ENCODE results near the gene ADAMTS17.
A peak's percentile ranks its signal among the peaks of the same experiment; 100 is the strongest.

The ADAMTS17 gene

DNA sequence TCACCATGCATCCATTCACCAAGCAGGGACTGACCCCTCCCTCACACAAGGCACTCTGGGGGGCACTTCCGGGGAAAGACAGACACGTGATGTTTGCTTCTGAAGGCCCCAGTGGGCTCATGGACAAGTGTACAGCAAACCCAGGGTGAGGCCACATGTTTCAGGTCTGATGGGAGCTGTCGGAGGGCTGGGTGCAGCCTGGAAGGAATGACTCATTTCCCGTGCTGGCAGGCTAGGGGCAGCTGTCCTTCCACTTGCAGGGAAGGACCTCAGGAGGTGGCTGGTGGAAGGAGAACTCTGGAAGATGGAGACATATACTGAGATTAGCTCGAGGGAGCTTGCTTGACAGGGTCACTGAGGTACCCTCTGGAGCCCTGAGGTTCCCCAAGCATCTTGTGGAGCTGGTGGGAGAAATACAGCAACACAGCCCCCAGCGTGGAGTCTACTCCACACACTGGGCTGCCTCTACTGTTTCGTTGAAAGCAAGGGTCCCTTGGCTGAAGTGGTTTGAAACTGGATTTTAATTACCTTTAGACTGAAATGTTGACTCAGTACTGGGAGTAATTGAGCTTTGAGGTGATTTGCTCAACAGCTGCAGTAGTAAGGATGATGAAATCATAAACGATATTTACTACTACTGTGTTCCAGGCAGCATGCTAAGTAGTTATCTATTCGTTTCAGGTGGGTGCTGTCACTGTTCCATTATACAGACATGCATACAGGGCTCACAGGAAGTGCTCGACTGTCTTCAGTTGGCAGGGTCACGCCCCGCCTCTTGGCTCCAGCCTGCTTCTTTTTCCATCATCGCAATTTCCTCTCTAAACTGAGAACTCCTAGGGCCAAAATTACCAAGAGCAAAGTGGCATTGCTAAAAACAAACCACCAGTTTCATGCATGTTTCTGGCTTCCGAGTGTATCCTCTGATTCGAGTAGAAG, 230.4 kb downstream of the ADAMTS17 start:
- peak; percentile 61 for DNase-seq (ENCODE audit: low spot score)

DNA sequence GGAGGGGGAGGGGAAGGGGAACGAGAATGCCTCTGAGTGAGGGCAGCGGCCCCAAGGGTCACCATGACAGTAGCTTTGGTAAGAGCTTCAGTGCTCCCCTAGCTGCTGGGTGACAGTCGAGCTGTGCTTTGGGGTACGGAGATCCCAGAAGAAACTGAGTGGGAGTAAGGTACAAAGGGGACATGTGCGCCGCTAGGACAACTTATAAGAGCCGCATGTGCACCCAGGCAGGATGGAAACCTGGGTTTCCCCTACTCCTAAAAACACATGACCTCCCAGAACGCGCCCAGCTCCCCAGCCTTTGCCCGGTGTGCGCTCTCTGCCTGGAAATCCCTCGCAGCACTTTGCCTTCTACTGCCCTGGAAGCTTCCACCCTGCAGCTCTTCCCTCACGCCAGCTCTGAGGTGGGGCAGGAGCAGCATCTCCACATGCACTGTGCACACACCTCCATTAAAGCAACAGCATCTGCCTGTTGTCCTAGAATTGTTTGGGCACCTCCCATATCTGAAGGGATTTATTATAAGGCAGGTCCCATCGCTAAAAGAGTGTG, 232.2 kb downstream of the ADAMTS17 start:
- DNase-seq (ENCODE audit: low spot score) = no peak

DNA sequence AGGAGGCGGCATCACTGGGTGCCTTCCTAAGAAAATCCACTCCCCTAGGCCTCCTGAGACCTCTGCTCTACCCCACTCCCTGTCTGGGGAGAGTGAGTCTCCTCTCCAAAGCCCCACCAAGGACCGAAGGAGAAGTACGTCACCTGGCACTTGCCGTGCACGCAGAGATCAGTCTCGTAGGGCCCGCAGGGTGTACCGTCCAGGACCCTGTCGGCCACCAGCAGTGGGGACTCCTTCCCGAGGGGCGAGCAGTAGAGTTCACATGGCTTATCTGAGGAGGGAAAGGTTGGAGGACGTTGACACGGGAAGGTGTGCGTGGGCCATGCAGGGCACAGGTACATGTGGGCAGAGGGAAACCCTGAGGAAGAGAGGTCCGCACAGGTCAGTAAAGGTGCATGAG, 232.9 kb downstream of the ADAMTS17 start:
- DNase-seq (ENCODE audit: low spot score) = no peak

DNA sequence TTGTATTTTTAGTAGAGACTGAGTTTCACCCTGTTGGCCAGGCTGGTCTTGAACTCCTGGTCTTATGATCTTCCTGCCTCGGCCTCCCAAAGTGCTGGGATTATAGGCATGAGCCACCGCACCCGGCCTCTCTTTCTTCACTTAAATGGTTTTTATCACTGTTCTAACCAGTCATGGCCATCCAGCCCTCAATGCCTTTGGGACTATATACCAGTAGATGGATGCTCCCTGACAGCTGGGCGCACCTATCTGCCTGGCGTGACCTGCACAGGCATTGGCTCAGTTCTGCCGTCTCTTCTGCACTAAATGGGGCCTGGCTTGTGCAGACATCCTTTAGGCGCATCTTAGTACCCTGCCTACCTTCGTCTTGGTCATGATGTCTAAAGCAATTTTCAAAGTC, 233.4 kb downstream of the ADAMTS17 start:
- DNase-seq (ENCODE audit: low spot score) = no peak

DNA sequence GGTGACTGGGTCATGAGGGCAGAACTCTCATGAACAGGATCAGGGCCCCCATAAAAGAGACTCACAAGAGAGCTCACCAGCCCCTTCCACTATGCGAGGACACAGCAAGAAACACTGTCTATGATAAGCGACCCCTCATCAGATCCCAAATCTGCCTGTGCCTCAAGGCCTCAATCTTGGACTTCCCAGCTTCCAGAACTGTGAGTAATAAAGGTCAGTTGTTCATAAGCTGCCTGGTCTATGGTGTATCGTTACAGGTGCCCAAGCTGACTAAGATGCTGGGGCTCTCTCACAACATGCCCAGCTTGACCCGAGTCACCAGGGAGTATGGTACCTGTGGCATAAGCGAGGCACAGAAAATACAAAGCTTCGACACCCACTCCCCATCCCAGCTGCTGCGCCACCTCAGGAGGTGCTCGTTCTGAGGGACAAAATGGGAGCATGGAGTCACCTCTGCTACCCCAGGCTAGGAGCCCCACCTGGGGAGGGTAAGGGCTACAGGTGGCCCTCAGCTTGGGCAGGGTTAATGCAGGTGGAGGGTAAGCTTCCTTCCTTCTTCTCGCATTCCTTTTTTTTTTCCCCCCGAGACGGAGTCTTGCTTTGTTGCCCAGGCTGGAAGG, 234.1 kb downstream of the ADAMTS17 start:
- DNase-seq (ENCODE audit: low spot score) = no peak

DNA sequence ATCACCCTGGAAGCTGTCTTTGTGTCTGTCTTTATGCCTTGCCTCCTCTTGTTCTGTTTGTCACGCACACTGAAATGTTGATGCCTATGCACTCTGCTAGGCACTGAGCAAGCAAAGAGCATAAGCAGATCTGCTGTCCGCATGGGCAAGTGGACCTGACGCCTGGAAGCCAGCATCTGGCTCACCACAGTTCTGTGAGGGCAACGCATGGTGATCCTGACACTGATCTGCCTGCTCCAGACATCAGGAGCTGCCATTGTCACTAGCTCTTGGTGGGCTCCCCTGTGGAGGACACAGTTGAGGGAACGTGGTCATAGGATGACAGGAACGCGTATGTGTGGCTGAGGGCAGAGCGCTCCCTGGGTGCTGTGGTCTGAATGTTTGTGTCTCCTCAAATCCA, 234.6 kb downstream of the ADAMTS17 start:
- no peak for DNase-seq (ENCODE audit: low spot score)

DNA sequence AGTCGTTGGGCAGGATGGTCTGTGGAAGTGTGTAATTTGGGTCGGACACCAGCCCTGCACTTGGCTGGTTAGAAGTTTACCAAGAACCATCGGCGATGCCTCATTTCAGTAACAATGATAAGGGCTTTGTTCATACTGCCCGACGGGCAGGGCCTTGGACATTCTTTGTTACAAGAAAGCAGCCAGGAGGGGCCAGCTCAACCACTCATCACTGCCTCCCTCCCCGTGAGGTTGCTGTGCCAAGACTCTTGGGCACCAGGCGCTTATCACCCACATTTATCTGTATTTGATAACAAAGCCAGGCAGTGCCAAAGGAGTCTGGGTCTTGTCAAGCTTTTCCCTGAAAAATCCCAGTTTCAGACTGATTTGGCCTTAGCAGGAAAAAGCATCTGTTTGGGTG, 235.0 kb downstream of the ADAMTS17 start:
- no peak for DNase-seq (ENCODE audit: low spot score)

DNA sequence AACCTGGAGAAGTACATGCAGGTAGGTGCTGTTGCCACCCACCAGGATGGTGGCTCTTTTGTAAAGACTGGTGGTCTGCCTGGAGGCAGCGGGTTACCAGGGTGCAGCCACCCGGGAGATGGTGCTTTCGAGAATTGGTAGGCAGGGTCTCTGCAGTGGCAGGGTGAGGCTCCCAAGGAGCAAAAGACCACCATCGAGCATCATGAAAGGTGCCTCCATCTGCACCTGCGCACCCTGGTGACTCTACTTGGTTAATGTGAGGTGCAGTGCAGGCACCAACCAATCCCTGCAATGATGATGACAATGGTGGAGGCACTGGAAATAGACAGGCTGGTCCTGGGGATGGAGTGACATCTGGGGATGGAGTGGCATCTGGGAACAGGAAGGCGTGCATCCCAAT, 236.7 kb downstream of the ADAMTS17 start:
- no peak for DNase-seq (ENCODE audit: low spot score)

DNA sequence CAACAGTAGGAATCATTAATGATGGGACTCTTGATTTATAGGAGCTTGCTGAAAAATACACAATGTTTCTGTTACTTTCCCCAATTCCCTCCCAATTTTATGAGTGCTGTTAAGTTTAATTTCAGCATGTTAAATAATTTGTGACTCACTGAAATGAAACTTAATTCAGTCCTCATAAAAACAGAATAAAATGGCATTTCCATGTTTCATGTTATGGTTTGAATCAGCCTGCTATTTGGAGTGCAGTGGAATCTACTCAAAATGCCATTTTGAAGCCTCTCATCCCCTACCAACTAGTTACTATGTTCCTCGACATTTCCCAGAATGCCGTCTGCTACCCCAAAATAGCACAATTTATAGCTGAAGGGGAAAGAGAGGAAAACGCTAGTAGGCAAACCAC, 237.5 kb downstream of the ADAMTS17 start:
- no peak for DNase-seq (ENCODE audit: low spot score)

DNA sequence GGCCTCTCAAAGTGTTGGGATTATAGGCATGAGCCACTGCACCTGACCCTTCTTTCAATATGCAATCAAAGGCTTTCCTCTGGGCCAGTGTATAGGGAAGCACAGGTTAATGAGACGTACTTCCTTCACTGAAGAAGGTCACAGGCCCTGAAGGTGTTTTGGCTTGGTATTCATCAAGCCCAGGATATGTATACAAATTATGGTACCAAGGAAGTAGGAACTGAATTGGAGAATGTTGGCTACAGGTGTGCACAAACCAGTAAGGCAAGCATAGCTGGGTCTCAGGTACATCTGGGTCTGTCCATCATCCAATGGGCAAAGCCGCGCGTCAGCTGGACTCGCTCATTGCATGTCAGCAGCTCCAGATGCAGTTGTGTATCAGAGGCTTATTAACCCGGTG, 237.9 kb downstream of the ADAMTS17 start:
- DNase-seq (ENCODE audit: low spot score) = no peak

DNA sequence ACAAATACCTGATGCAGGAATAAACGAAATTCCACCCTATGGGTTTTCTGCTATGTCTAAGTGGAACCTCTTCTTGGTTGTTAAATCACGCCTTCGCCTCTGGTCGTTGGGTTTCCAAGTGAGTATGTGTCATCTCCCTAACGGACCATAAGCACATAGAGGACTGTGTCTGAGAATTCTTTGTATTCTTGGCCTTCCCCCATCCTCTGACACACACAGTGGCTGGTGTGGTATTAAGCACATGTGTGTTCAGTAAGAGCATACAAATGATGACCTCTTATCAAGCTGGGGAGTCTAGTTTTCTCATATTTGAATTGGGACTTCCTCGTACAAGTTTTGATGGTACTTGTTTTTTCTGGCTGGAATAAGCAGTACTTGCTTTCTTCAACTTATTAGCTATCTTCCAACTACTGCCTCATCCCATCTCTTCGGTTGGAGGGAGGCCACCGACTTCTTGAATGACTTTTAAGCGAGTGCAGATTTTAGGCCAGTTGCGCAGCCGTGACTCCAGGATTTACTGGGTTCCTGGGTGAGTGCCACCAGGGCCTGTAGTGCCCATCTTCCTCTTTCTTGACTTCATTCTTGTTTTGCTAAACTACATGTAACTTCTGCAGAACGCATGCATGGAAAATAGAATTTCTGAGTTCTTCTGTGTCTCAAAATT, 240.2 kb downstream of the ADAMTS17 start:
- no peak for DNase-seq (ENCODE audit: low spot score)

DNA sequence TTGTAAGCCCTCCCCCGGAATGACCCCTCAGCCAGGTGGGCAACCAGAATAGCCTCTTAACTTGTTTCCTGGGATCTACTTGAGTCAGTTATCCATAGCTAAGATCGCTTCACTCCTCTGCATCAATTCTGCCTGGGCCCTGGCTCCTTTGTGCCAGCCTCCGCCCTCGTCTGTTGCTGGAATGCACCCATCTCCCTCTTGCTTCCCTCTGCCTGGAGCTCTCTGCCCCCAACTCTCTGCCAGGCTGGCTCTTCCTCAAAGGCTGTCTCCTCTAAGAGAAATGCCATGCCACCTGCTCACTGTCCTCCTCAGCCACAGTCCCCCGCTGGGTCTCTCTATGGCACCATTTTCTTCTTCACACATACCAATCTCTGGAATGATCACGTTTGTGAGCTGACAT, 240.8 kb downstream of the ADAMTS17 start:
- DNase-seq (ENCODE audit: low spot score) = no peak

DNA sequence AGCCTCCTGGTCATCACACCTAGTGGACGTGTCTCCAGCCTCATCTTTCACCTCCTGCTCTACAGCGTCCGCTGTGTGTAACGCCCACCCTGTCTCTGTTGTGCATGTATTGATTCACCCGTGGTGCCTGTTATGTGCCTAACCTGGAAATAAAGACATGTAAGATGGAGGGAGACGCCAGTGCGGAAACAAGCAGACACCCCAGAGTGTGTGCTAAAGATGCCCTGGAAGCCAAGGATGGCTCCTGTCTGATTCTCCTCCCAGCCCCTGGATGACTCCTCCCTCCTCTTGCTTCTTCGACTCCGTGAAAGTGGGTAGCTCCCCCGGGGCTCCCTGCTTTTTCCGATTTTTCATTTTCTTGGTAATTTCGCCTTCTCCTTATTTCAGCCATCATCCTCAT, 241.8 kb downstream of the ADAMTS17 start:
- no peak for DNase-seq (ENCODE audit: low spot score)

DNA sequence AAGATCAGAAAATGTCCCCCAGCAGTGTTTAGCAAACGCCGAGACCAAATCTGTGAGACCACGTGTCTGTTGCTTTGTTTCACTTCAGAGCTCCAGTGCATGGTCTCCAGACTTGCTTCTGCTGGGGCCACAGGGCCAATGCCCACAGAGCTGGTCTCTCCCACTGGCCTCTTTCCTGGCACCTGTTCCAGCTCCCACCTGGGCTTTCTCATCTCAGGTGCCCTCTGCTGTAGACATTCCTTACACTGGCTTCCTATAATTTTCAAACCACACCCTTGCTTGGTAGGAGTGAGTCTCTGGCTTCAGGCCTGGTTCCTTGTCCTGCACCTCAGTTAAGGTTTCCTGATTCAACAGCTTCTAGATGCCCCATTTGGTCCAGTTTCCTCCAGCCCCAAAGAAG, 243.1 kb downstream of the ADAMTS17 start:
- no peak for DNase-seq (ENCODE audit: low spot score)

DNA sequence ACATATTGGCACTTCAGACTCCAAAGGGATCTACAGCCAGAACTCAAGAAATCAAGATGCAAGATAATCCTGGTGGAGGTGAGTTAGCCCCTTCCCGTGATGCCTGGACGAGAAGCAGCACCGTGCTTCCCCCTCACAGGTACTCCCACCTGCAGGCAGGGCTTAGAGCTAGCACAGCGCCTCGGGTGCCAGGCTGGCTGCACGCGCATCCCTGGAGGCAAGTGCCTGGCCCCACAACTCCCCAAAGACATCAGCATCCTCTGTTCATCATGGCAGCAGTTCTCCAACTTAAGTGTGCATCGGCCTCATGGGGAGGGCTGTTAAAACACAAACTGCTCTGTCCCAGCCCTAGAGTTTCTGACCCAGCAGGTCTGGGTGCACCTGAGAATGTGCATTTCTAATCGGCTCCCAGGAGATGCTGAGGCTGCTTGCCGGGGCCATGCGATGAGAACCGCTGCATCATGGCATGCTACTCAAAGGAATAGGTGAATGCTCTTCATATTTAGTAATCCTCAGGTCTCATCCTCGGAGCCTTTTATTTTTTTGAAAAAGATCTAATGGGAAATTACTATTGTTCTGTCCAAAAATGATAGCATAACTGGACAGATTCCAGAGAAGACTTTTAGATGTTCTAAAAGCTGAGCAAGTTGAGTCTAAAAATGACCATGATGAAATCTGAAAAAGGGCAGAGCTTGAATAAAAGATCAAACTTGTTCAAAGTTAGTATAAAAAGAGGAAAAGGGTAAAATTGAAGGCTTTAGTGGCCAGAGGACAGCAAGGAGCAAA, 244.2 kb downstream of the ADAMTS17 start:
- no peak for DNase-seq (ENCODE audit: low spot score)

DNA sequence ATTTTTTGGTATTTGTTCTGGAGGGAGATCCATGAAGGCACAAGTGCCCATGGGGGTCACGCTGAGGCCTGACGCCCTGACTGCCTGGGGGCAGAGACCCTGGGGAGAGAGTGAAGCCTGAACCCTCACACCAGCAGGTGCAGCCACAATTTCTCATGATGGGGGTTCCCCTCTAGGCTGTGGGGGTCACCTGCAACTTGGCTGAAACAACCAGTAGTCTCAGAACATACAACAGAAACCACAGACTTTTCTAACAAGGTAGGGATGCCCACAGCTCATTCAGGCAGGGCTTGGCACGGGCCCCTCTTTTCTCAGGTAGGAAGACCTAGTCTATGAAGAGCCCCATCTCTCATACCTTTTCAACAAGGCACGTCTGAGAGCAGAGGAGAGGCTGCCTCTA, 245.1 kb downstream of the ADAMTS17 start:
- DNase-seq (ENCODE audit: low spot score) = no peak

DNA sequence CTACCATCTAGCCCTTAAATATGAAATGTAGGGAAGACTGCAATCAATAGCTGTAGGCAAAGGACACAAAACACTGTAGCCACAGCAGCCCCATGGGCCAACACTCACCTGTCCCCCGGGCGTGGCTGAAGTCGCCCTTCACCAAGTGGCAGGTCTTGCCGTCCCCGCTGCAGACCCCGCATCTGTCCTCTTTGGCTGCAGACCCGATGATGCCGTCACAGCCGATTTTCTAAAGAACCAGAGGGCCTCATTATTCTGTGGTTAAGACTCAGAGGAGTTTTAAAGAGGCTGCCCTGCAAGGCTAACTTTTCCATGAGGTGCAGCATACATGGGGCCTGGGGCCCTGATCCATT, 245.6 kb downstream of the ADAMTS17 start:
- DNase-seq (ENCODE audit: low spot score) = no peak

DNA sequence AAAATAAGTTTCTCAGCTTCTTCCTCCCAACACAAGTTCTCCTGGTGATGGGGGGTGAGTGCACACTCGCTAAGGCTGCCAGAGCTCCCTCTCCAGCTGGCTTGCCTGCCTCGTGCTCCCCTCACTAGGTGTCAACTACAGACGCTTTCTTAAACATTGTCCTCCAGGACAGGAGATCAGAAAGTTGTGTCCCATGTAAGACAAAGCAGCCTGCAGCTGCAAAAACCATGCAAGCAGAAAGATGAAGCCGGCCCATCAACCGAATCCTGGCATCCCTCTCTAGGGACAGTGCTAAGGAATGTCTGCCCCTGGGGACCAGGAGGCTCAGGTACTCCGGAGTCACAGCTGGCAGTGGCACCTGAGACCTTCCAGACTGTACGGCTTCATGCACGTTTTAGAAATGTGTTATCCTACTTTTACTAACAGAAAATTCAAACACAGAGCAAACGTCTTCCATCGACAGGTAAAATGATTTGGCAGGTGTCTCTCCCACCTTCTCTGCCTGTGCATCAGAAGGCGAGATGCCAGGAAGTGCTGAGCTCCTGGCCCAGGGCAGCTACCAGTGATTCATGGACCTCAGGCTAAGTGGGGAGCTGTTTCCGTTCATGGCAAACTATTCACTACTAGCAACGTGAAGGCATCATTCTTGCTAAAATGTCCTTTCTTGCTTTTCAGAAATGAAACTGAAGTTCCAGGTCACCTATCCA, 246.1 kb downstream of the ADAMTS17 start:
- no peak for DNase-seq (ENCODE audit: low spot score)

DNA sequence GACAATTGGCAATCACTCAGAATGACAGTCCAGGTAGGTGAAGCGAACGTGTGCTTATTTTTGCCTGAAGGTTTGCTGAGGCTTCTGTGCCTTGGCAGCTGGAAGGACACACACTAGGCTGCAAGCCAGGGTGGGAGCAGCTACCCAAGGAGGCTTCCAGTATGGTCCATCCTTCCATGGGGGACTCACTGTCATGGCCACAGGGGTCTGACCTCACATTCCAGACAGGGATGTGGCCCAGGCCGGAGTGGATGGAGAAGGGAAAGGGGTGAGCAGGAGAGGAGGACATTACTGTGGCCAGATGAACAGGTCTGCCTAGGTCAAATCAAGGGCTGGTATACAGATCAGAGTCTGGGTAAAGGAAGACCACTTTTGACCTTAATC, 247.7 kb downstream of the ADAMTS17 start:
- DNase-seq (ENCODE audit: low spot score) = no peak

DNA sequence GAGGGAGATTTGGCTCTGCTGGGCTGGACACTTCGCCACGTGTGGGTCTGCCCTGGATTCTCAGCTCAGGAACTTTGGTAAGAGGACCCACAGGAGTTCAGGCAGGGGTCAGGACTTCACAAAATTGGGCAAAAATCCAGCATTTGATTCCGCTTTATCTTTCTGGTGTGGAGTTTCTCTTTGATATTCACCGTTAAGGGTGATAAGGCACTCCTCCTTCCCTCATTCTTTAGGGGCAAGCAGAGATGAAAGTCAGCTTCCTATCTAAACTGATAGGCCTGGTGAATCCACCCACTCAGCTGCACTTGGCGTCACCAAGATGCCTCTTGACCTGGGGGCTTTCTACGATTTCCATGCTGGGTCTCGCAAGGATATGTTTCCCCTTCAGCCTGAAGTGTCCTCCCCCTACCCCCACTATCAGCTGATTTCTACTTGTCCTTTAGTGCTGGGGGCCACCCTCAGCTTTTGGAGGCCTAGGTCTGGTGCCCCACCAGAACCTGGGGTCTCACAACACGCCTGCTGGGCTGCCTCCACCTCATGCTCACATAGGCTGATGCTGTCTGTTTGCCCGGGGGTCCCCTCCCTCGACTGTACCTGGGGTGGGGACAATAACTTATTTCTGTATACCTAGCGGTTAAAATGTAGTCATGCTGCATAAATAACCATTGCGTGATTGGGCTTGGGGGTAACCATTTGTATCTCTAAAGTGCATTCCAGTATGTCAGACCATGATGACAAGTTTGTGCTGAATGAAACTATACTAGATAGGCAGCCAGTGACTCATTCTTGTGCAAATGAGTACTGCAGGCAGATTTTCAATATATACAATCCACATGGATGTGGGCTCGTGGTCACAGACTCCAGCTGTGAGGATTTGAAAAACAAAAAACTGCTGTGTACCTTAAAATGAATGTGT, 248.3 kb downstream of the ADAMTS17 start:
- no peak for DNase-seq (ENCODE audit: low spot score)
